GM19193 (cell line): ENCODE measurements around the gene DNAJC27.

ENCODE experiments used
- POLR2A ChIP-seq: IDR thresholded peaks from 4 replicates; pipeline ENCODE4 v1.6.1; 2011; ENCODE audit not compliant: insufficient read depth, insufficient read length; ENCODE audit errors: extremely low read depth

The DNAJC27 gene

DNA sequence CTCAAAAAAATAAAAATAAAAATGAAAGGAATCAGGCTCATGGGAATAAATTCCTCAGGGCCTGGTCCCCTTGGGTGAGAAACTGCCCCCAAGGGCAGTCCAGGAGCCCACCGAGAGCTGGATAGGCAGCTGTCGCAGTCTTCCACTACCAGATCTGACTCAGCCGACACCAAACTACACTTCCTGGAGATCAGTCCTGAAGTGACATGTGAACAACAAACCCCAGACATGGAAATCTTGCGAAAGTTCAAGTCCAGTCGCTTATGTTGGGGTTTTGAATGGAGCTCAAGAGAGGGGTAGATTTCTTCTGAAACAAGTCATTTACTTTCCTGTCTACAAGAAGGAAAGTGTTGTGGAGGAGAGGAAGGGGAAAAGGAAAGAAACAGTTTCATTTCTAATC is 64.6 kb downstream of the DNAJC27 start:
- TF ChIP-seq POLR2A, result no peak

DNA sequence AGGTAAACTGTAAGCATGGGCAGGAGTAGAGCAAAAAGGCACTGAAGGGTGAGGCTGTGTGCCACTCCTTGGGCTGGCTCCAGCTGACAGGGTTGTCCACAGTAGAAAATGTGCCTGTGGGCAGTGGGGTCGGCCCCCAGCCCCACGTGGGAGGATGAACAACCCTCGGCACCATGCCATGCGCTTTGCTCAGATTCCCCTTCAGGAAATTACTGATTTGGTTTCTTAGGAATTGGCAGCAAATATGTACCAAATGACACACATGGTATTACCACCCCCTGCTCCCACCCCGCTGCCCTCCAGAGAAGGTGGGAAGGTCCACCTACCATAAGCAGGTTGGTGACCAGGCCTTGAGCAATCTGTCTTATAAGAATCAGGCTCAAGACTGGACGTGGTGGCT is 65.3 kb downstream of the DNAJC27 start:
- TF ChIP-seq POLR2A, result no peak

DNA sequence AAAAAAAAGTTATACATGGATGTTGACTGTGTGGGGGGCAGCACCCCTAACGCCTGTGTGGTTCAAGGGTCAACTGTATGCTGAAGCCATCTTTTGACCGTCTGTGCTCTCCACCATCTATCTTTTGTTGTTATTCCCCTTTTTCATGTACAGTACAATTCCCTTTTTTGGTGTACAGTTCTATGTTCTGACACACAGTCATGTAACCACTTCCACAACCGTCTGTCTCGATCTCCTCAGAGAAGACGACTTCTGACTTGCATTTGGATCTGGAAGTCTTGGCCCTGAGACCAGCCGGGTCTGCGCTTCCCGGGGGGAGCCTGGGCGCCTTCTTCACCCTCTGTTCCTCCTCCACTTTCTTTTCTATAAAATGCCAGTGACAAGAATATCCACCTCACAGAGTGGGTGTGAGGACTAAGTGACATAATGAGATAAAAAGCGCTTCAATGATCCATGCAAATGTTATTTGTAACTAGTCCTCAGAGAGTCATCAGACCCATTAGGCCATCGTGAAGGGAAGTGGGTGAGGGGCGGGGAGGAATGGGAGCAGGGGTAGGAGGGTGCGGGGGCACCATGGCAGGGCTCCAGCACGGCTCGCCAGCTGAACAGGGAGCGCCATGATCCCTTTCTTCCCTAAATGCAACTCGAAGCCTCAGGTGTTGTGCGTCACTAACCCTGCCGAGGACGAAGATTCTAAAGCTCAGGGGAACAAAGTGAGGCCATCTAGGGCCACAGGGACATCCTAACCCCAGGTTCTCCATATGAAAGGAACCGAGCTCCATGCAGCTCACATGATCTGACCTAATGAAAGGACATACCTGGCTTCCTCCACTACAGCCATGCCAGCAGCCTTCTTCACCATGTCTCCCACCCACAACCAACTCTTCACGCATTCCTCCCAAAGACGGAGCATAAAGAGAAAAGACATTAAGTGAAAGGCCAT is 68.3 kb downstream of the DNAJC27 start:
- no peak for TF ChIP-seq POLR2A

DNA sequence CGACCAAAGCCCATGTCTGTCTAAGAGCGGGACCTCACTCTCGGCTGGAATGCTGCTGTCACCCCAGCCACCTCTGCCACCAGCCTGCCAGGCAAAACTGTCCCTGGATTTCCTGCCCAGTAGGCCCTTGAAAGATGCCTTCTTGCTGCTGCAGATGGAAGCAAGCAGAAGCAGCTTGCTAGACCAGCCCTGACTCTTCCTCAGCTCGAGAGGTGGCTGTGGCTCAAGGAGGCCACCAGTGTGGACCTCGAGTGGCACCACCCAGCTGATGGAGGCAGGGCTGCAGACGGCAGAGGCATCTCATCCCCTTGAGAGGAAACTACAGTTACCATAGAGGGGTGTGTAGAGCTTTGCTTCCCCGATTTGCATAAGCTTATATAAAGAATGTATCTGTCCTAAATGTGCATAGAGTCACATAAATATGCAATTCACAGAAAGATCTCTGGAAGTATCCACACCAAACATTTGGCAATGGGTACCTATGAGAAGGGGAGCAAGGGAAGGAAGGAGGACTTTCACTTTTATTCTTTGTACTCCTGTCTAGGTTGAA is 72.3 kb downstream of the DNAJC27 start:
- no peak for TF ChIP-seq POLR2A

DNA sequence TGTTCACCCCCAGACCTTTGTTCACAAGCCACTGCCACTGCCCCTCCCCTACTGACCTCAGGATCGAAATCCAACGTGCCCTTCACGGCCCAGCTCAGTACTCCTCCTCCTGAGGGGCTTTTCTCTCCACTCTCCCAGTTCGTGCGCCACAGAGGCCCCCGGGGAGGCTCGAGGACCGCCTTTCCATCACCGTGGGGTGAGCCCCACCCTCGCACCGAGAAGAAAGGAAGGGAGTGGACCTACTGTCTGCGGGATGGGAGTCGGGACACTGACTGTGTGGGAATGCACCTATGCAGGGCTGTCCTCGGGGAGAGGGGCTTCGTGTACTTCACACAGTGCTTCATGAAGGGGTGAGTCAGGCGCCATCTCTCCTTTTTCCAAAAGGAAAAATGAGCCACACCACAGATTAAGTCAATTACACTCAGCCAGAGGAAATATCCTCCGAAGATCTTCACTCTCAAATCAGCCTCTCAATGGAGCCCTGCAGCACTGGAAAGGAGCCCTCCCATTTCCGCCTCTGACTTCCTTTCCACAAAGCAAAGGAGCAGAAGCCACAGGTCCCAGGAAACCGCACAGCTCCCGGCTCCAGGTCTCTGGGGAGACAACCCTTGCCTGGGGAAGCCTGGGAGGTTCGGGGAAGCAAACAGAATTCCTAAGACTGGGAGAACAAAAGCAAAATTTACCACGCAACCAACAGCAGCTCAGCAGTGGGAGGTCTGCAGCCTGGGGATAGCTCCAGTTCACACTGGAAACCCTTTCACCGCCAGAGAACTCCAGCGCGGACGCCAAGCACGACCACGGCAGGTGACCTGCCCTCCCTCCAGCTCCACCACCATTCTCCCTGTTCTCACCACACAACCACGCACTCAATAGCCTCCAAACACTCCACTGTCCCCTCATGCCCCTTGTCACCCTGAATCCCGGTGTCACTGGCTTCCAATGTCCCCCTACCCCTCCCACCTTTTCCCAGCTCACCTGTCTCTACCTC is 73.3 kb downstream of the DNAJC27 start:
- no peak for TF ChIP-seq POLR2A

DNA sequence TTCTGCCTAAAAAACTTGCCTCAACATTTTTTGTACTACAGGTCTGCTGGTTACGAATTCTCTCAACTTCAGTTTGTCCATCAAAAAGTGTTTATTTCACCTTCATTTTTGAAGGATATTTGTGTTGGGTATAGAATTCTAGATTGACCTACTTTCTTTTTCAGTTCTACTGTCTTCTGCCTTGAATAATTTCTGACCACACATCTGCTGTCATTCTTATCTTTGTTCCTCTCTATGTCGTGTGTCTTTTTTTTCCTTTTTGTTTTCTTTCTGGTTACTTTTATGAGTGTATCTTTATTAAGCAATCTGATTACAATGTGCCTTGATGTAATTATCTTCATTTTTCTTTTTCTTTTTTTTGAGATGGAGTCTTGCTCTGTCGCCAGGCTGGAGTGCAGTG is 77.0 kb downstream of the DNAJC27 start:
- TF ChIP-seq POLR2A, result no peak

DNA sequence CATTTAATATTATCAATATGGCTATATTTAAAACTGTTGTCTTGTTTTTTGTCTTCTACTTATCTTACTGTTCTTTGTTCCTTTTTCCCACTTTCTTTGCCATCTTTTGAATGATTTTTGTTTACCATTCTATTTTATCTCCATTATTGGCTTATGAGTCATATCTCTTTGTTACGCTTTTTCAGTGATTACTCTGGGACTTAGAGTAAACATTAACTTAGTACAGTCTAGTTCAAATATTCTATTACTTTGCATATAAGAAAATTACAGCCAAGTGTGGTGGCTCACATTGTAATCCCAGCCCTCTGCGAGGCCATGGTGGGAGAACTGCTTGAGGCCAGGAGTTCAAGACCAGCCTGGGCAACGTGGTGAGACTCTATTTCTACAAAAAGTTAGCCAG is 77.8 kb downstream of the DNAJC27 start:
- no peak for TF ChIP-seq POLR2A
